DND-41 (cell line): ENCODE data around the gene FANK1.

Experiments
- EZH2 ChIP-seq: IDR thresholded peaks from 3 replicates; pipeline ENCODE4 v1.6.1; 2012; ENCODE audit warnings: borderline replicate concordance, low read depth, mild to moderate bottlenecking, moderate library complexity, low read length, inconsistent platforms; ENCODE audit not compliant: severe bottlenecking
- TF ChIP-seq, protein P1 (sequence below): IDR thresholded peaks from 2 replicates; pipeline ENCODE4 v1.5.1; 2012; ENCODE audit warnings: borderline replicate concordance, low read length, moderate library complexity, mild to moderate bottlenecking; ENCODE audit not compliant: poor library complexity, severe bottlenecking; ENCODE audit errors: extremely low read depth

DNA sequence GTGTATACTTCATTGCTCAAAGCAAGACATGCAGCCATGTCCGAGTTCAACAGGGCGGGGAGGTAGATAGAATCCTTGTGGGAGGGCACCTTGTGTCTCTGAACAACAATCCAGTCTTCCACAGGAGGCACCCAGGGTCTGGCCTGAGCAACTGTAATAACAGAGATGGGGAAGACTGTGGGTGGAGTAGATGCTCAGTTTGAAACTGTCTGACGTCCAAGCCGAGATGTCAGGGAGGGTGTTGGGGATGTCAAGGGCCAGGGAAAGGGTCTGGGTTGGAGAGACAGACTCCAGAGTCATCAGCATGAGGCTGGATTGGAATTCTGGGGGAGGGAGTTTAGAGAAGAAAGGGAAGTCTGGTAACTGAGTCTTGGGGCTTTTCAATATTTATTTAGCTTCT, 88.0 kb downstream of the FANK1 start:
- TF ChIP-seq, protein P1, sequence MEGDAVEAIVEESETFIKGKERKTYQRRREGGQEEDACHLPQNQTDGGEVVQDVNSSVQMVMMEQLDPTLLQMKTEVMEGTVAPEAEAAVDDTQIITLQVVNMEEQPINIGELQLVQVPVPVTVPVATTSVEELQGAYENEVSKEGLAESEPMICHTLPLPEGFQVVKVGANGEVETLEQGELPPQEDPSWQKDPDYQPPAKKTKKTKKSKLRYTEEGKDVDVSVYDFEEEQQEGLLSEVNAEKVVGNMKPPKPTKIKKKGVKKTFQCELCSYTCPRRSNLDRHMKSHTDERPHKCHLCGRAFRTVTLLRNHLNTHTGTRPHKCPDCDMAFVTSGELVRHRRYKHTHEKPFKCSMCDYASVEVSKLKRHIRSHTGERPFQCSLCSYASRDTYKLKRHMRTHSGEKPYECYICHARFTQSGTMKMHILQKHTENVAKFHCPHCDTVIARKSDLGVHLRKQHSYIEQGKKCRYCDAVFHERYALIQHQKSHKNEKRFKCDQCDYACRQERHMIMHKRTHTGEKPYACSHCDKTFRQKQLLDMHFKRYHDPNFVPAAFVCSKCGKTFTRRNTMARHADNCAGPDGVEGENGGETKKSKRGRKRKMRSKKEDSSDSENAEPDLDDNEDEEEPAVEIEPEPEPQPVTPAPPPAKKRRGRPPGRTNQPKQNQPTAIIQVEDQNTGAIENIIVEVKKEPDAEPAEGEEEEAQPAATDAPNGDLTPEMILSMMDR, result no peak
- no peak for TF ChIP-seq EZH2
